Erythroblast (primary cell): ENCODE results near the gene LFNG.

Experiments used
- DNase-seq, 2 experiments: peaks; one replicate each; lab custom pipeline; 2025; lab: John Stamatoyannopoulos, UW
- GATA1 ChIP-seq: IDR thresholded peaks from 2 replicates; pipeline ENCODE4 v1.6.1; 2011; ENCODE audit warnings: low read depth, mild to moderate bottlenecking, control low read depth, low read length, moderate library complexity
- POLR2A ChIP-seq: IDR thresholded peaks from 2 replicates; pipeline ENCODE4 v1.6.1; 2011; ENCODE audit warnings: mild to moderate bottlenecking, low read length

LFNG gene

GRCh38 chr7:2501947-2502646 lies 17.5 kb upstream of the LFNG start:
- TF ChIP-seq GATA1 (no peak), POLR2A (no peak)
- DNase-seq = no peak

GRCh38 chr7:2502647-2502966 lies 17.0 kb upstream of the LFNG start:
- TF ChIP-seq POLR2A (no peak), GATA1 (no peak)
- DNase-seq = no peak

- TF ChIP-seq POLR2A = no peak
- TF ChIP-seq GATA1 = no peak
- no peak for DNase-seq
Measured at GRCh38 chr7:2503056-2503941, 16.3 kb upstream of the LFNG start.

GRCh38 chr7:2504128-2504888 lies 15.3 kb upstream of the LFNG start:
- DNase-seq = no peak
- TF ChIP-seq GATA1 = no peak
- no peak for TF ChIP-seq POLR2A

- no peak for TF ChIP-seq GATA1
- no peak for TF ChIP-seq POLR2A
- DNase-seq = no peak
Measured at GRCh38 chr7:2504889-2505375, 14.6 kb upstream of the LFNG start.

GRCh38 chr7:2505401-2505800 lies 14.2 kb upstream of the LFNG start:
- no peak for DNase-seq
- no peak for TF ChIP-seq POLR2A
- no peak for TF ChIP-seq GATA1

- no peak for DNase-seq
- TF ChIP-seq POLR2A (no peak), GATA1 (no peak)
Measured at GRCh38 chr7:2507208-2507916, 12.2 kb upstream of the LFNG start.

GRCh38 chr7:2507917-2508306 lies 11.7 kb upstream of the LFNG start:
- no peak for DNase-seq
- TF ChIP-seq GATA1 = no peak

- no peak for TF ChIP-seq POLR2A
- no peak for TF ChIP-seq GATA1
- DNase-seq = no peak
Measured at GRCh38 chr7:2508327-2509215, 11.0 kb upstream of the LFNG start.

- DNase-seq = no peak
- TF ChIP-seq POLR2A (no peak), GATA1 (no peak)
Measured at GRCh38 chr7:2509298-2509906, 10.2 kb upstream of the LFNG start.

GRCh38 chr7:2510130-2510776 lies 9.3 kb upstream of the LFNG start:
- DNase-seq = no peak
- TF ChIP-seq POLR2A (no peak), GATA1 (no peak)
